NT2/D1 (cell line): ENCODE results near the gene GNMT.
"Not testable (repeated sequence)": the region's sequence is repeated elsewhere in the genome, so short reads cannot be mapped to it uniquely, and the experiment has no call there.

ENCODE experiments used
- SUZ12 ChIP-seq: IDR thresholded peaks from 2 replicates; pipeline ENCODE4 v1.6.1; 2011; ENCODE audit not compliant: insufficient read length, insufficient read depth; ENCODE audit errors: extremely low read depth
- YY1 ChIP-seq: IDR thresholded peaks from 2 replicates; pipeline ENCODE4 v1.6.1; 2011; ENCODE audit not compliant: insufficient read length, insufficient read depth
- ZNF274 ChIP-seq: IDR thresholded peaks from 2 replicates; pipeline ENCODE4 v1.6.1; 2011; ENCODE audit warnings: mild to moderate bottlenecking, low read depth, low read length

GRCh38 chr6:42998205-42998604, 37.7 kb downstream of the GNMT start:
- not testable (repeated sequence) for TF ChIP-seq YY1, ZNF274, SUZ12
